ENCODE data around the gene AKT3.

The AKT3 gene

DNA sequence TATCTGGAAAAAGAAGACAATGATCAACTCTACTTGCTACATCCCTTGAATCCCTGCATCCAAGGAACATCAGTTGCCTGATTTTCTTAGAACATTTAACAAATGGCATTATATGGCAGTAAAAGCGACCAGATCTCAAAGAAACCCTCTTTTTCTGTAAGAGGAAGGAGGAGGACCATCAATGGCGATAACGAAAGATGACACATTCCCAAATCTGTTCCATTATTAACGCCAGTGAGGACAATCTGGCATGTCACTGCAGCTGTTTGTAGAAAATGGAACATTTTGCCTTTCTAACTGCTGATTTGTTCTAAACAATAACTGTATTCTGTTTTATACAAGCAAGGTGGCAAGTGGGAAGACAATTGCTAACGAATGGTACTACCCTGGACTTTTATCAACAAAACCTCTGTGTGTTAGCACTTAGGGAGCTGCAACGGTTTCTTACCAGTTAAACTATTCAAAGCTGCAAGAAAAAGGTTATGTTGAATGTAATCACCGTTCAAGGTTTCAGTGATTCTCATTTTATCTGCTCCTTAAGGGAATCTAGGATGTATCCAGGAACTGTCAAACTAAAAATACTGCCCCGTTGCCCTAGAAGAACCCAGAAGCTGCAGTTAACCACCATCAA is 342.3 kb downstream of the AKT3 start:
- DNase-seq (ENCODE audit: low spot score) = no peak

DNA sequence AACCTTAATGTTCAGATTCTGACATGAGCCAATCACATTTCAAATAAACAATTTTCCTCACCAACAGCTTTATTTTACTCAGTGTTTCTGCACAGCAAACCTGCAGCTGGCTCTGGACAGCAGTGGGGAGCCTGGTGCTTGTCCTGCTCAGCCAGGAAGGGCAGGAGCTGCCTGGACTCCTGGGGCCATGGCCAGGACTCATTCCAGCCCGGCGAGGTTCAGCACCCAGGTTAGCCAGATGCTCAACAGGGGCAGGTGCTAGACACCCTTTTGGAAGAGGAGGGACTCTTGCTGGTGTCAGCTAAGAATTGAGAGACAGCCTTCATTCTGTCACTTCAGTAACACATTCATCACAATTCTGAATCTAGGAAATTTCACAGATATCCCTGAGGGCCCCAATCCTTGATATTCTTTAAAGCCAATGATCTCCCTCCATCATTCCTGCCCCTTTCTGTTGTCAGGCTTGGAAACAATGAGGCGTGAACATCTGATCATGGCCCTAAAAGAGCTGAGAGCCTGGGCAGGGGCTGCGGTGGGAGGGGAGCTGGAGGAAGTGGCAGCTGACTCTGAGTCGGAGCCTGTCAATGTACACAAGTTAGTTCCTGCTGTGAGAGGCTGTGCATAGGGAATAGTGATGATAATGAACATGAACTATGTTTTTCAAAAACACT is 342.9 kb downstream of the AKT3 start:
- DNase-seq (ENCODE audit: low spot score) = no peak

DNA sequence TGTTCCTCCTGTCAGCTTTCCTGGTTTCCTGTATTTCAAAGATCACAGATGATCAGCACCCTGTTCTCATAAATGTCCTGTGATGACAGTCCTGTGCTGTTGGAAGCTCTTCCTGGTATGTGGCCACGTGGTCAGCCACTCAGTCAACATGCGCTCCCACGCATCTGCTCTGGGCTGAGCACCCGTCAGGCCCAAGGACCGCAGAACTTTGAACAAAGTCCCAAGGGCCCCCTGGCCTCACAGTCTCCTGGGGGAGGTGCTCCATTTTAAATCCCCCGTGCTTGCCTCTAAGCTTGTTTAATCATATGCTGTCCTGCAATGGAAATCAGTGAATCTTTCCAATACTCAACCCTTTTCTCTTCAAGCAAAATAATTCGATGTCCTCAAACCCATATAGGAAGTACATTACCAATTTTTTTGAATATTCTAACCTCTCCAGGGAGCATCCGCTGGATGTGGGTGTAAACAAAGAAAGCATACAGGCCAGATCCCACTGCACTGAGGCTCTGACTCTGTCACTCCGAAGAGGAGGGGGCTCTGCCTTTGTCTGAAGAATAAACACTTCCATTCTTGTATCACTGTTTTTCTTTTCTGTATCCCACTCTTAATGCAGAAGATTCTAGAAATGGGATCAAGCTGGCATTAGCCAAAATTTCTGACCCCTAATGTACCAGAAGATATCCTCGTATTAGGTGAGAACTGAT is 343.9 kb downstream of the AKT3 start:
- no peak for DNase-seq (ENCODE audit: low spot score)

DNA sequence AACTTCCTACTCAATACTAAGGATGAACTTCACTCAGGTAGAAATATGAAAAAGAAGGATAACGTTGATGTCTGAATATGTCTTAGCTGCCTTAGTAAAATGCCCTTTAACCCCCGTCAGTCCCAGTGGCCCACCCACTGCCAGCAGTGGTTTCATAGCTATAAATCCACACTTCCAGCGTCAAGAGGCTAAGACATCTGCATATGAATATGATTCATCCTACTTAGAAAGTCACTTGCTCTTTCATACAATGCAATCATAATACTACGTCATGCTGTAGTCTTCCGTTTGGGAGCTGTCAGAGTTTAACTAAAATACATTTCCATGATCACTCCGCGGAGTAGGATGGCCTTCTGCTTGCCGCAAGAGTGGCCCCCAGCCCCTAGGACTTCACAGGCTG is 346.9 kb downstream of the AKT3 start:
- DNase-seq (ENCODE audit: low spot score) = no peak

DNA sequence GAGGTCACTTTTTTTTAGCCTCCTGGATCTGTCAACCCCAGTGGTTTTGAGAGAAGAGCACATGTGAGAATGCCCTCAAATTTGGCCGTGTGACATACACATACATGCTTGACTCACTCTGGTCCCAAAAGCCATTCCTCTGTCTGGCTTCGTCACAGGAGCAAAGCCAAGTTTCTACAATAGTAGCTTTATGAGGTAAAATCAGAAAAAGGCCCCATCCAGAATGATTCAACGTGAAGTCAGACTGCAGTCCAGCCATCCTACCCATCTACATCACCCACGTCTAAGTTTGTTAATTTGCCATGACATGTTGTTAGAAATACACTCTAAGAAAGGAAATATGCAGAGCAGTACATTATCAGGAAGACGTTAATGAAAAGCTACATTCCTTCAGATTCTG is 349.0 kb downstream of the AKT3 start:
- DNase-seq (ENCODE audit: low spot score) = no peak

DNA sequence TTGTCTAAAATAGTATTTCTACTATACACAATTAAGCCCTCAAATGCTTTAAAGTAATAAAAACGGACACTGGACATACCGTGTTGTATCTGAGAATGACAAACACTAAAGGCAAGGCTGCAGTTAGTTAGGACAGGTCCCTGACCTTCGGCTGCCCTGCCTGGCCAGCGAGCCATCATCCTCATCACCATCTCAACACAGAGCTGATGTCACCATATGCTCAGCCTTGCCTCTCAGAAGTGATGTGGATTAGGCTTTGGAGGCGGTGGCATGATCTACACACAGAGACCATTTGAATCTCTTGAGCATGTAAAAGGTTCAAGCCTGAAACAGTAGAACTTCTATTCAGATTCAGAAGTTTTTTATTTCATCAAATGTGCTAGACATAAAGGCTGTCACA is 349.5 kb downstream of the AKT3 start:
- DNase-seq (ENCODE audit: low spot score) = no peak

DNA sequence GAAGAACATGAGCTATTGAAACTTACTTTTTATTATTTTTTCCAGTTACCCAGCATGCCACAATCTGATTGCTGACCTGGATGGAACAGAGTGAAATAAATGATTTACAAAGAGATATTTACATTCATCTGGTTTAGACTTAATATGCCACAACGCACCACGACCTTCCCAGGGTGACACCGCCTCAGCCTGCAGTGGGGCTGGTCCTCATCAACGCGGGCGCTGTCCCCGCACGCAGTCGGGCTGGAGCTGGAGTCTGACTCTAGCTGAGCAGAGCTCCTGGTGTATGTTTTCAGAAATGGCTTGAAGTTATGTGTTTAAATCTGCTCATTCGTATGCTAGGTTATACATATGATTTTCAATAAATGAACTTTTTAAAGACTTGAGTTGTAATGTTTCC is 350.3 kb downstream of the AKT3 start:
- DNase-seq (ENCODE audit: low spot score) = no peak

DNA sequence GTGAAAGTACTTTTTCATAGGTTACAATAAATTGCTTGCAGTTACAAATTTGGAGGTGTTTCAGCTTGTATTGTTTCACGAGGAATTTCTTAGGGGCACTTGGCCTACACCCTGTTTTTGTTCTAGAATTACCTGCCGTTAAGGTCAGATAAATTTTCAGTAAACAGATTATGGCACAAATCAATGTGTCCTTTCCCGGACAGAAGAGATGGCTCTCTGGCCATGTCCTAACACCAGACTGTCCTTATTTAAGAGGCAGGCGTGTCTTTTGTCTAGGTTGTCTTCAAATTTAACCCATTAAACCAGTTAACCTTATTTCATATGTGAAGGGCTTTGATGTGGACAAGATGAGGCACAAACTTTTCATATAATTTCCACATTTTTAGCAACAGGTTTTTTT is 350.8 kb downstream of the AKT3 start:
- no peak for DNase-seq (ENCODE audit: low spot score)

DNA sequence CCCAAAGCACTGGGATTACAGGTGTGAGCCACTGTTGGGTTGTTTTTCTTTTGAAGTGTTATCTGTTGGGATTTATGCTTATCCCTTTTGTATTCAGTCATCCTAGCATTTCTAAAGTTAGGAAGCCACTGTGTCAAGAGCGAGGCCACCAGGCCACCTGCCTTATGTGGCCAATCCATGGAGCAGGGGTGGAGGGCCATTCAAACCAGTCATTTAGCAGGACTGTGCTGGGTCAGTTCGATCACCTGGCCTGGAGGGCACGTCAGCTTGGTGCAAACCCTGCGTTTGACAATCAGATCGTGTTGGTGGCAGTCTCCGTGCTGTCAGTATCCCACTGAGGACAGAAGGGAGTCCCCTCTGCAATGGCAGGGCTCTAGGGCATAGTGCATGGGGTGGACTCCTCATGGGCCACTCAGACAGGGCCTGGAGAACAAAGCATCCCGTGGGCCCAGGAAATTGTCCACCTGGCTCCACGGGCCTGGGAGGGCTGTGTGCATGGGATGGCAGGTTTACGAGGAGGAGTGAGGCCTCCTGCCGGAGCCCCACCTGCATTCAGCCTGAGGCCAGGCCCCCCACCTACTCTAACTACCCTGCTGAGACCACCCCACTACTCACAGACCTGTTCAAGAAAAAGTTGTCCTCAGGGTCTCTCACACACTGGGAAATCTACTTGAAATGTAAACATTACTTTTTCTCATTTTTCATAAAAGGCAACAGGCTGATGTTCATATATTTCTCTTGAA is 351.9 kb downstream of the AKT3 start:
- no peak for DNase-seq (ENCODE audit: low spot score)

DNA sequence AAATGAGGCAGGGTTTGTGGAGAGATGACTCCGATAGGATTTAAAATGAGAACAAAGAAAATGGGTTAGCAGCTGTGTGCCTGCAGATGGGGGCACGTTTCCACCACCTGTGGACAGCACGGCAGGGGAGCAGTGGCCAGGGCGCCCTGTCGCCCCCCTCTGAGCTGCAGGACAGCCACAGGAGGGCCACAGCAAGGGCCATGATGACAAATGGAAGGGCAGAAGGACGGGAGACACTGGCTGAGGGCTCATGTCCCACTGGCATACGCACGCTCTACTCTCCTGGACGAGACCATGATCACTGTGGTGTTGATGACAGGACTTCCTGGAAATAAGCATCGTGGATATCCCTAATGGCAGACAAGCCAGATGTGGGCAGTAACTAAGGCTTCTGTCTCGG is 353.2 kb downstream of the AKT3 start:
- no peak for DNase-seq (ENCODE audit: low spot score)

DNA sequence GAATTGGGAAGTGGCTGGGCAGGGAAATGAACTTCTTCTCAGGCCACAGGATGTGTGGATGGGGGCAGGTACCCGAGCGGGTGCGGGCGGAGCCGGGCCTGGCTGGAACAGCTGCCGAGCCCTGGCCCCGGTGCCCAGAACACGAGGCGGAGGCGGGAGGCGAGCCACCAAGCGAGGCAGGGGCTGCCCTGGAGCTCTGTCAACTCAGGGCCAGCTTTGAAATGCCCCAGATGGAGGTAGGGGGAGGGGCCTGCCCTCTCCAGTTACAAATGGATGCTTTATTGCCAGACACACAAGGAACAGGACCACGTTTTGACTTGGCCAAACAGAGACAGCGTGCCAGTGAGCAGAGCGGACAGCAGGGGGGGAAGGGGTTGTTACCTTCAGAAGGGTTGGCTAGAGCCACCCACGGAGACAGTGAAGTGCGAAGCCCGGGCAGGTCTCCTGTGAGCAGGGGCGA is 353.8 kb downstream of the AKT3 start:
- no peak for DNase-seq (ENCODE audit: low spot score)

DNA sequence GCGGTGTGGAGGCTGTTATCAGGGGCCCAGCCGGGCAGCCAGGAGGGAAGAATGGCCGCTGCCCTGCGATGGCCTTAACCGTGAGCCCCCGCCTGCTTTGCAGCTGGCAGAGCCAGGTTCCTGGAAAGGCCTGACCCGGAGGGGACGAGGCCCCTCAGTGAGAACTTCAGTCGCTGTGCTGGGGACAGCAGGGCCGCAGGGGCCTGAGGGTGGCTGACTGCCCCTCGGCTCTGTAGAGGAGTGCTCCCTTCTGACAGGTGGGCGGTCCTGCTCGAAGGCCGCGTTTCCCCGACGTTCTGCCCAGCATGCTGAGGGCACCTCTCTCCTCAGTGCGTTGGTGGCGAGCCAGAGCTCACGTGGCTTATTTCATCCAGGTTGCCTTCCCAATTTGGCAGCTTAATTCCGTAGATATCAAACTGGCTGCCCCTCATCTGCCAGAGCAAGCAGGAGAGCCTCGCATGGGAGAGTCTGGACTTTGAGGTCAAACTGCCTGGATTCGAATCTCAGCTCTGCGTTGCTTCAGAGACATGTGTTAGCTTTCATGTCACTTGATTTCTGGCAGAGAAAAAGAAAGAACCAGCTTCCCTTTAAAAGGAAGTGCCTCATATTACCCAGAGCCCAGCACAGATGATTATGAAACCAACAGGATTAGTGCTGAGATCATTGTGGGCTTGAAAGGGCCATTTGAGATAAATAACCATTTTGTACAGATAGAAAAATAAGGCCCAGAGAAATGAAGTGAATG is 354.4 kb downstream of the AKT3 start:
- no peak for DNase-seq (ENCODE audit: low spot score)

DNA sequence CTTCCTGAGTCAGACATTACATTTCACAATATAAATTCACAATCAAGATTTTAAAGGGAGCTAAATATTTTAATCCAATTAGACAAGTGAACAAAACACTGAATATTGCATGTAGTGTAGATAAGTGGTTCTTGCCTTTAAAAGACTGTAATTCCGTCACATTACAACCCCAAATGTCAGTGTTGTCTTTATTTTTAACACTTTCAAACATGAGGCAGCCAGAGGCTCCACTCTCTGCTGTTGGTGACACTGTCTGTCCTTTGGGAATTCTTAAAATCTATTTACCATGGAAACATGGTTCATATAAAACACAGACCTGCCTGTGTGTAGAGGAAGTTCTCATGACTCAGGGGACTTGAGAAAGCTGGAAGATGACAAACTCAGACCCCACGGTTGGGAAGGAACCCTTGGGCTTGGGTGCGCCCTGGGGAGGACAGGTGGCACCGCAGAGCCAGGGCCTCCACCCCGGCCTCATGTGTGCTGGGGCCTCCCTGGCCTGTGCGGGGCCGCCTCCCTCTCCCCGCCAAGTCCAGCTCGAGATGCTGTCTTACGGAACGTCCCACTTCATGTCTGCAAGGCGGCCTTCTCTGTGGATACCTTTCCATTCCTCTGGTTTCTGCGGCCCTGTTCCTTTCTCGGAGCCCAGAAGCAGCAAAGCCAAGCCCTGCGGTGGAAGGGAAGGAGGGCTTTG is 355.2 kb downstream of the AKT3 start:
- no peak for DNase-seq (ENCODE audit: low spot score)

DNA sequence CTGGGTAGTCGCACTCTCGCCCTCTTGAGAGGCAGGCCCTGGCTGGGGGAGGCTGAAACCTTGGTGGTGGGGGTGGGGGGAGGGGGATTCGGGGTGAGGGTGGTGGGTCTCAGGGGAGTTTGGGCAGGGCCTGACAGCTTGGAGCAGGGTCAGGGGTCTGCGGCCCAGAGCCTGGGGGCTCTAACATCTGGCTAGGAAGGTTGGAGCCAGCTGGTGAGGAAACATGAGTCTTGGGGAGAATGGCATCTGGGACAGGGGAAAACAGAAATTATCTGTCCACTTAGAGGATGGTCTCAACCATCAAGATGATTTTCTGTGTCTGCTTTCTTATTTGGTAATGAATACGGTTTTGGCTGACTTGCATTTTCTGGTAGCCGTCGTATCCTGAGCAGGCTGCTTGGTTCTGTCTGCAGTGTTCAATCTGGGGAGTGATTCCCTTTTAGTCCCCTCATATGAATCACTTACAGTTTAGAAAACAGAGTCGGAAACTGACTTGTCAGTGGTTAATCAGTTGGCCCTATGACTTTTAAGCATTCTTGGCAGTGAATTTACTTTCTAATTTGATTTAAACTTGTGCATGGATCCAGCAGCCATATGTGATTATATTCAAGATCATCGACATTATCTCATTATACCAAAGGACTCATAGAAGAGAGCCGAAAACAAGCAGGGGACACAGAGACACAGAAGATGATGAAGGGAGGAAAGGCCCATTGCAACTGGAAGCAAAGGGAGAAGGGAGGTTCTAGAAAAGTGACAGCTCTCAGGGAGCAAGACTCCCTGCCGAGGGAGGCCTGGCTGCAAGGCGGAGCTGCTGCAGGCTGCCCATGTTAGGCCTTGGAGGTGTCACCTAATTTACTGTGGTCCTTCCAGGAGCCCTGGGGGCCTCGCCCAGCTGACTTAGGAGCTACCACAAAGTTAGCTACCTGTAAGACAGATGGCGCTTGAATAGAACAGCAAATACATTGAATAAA is 356.6 kb downstream of the AKT3 start:
- DNase-seq (ENCODE audit: low spot score) = no peak

DNA sequence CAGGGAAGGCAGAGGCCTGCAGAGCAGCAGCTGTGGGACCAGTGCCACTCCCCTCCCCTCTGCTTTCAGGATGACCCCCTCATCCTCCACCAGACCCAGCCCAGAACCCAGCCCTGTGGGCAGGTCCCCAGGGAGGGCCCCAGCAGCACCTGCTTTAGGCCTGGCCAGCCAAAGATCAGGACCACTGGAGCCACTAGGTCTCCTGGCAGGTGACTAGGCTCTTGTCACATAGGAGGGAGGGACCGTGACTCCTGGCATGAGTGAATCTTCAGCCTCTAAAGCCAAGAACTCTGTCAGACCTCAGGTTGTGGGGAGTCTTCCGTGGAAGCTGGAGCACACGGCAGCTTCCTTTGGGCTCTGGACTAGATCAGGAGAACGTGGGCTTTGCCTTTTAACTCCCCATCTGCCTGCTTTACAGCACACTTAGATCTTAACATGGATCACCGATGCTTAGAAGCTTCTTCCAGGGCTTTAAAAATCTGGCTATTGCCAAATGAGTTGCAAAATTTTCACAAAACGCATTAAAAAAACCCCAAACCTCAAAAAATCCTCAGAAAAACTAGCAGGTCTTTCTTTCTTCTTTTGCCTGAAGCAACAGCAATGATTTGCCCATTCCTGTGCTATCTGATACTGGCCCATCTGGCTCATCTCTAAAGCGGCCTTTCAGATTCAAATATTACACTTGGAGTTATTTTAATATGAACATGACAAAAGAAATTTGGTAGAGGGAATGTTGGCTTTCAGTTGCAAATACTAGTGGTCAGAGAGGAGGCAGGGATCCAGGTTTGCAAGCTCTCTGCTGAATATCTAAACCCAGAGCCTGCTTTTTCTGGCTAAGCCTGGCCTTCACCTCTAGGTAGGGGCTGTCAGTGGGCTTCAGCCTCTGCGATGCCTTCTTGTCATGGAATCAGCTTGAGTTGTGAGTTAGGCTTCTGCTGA is 359.0 kb downstream of the AKT3 start:
- no peak for DNase-seq (ENCODE audit: low spot score)

DNA sequence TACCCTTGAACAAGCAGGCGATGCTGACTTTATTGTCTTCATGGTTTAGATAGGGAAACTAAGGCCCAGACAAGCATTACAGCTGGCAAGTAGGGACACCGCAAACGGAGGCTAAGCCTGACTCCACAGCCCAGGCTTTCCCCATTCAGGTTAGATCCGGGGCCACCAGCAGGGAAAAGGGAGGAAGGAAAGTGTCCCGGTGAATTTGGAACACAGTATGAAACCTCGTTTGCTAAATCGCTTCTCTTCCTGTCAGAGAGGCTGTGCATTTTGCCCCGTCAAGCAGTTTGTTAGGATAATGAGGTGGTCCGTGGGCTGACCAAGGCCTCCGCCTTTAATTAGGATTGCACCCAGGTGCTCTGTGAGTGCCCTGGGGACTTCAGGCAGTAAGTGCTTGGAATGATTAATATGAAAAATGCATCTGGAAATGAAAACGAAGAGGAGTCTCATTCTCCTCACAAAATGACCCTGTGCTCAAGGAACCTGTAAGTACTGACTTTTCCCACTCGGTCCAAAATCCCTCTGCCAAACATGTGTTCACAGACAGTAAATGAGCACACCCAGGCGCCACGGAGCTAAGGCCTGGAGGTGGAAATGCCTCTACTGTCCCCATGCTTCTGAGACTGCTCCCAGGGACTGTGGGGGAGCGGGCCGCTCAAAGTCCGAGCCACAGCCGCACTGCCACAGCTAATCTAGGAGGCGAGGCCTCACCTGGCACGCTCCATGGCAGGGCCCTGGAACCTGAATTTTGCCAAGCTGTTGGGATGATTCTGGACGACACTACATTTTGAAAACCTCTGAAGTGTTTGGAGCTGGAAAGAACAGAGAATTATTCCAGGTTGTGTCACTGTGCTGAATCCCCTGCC is 360.1 kb downstream of the AKT3 start:
- DNase-seq (ENCODE audit: low spot score) = no peak

DNA sequence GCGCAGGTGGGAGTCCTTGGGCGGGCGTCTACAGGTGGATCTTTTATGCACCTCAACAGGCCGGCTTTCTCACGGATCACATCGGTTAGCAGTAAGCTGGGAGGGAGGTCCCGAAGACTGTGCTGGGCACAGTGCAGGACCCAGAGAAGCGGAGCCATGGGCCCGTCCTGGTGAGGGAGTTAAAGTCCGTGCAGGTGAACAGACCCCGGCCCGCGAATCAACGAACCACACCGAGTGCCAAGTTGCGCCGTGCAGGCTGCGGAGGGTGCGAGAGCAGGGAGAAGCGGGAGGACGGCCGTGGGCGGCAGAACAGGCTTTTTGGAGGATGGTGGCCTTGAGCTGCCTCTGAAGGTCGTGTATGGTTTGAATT is 360.9 kb downstream of the AKT3 start:
- DNase-seq (ENCODE audit: low spot score) = no peak
